Stimulated activated CD4-positive, alpha-beta T cell treated with anti-CD3 and anti-CD28 coated beads, Interleukin-2, amount 100 ng/mL, for 48 hours (primary cell): ENCODE measurements around the gene SMIM1.
A peak's percentile ranks its signal among the peaks of the same experiment; 100 is the strongest.
"Not testable (repeated sequence)": the region's sequence is repeated elsewhere in the genome, so short reads cannot be mapped to it uniquely, and the experiment has no call there.

ENCODE experiments used
- DNase-seq, 2 donors: peaks; one replicate each; pipeline ENCODE4 v3.0.0-alpha.2; 2020

SMIM1 gene

DNA sequence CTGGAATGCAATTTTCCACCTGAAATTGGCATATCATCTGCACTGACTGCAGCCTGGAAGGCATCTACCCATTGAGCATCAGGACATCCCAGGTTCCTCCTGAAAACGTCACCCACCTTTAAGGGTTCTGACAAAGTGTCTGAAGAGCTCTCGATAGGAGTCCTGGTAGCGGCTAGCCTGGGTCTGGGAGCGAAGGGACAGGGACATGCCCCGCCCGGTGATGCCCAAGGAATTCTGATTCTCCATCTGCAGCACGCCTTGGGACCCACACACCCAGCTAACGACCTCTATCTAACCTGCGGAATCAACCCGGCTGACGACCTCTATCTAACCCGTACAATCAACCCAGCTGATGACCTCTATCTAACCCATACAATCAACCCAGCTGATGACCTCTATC is 33.6 kb upstream of the SMIM1 start:
- no peak for DNase-seq

DNA sequence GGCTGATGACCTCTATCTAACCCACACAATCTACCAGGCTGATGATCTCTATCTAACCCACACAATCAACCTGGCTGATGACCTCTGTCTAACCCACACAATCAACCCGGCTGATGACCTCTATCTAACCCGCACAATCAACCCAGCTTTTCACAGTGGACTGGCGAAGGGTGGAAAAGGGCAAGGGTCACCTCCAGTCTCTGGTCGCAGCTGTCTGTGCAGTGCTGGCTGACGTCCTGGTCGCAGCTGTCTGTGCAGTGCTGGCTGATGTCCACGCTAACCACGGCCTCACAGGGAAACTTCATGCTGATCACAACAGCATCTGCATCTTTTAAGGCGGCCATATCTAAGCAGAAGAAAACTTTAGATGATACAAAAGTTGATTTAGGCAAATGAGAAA is 32.5 kb upstream of the SMIM1 start:
- DNase-seq, result no peak

DNA sequence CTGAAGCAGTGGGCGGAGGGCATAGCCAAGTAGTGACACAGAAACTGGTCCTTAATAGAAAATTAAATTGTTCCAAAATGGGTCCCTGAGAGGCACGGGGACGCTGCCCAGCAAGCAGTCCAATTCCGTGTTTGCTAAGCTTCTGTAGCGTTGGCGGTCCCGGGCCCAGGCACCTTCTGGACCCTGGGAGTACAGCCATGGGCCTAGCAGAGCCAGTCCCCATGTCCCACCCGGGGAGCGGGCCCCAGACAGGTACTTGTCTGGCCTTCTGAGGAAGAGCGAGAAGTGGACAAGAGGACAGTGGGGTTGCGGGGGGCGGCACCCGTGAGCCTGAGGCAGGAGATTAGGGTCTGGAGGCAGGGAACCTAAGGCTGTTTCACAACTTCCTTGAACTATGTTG is 31.8 kb upstream of the SMIM1 start:
- no peak for DNase-seq

DNA sequence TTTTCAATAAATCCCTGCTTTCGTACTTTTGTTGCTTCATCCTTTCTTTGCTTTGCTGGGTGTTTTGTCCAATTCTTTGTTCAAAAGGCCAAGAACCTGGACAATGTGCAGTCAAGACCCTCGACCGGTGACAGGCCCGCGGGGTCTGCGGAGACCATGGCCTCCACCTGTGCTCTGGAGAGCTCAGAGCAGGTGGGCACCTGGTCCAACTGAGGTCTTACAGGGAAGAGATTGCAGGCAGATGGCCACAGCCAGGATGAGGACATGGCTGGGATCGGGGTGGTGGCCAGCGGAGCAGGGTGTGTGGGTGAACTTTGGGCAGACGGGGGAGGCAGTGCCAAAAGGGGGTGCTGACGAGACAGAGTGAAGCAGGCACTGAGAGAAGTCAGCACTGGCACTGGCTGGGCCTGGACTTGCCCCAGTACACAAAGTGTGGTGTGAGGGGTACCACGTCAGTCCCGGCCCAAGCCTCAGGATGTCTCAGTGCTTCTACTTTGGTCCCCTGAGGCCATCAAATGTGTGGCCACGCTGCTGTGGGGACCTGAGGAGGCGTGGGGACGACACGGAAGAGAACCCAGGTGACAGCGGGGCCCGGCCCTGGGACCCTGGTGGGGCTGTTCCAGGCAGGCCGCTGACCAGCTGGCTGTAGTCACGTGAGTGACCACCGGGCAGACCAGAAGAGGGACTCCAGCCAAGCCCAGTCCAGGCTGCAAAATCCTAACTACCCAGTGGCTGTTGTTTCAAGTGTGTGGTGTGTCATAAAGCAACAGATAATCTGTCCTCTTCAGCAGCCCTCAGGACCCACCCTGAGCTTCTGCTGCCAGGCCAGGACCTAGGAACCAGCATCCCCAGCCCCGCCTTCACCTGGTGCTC is 30.7 kb upstream of the SMIM1 start:
- no peak for DNase-seq

DNA sequence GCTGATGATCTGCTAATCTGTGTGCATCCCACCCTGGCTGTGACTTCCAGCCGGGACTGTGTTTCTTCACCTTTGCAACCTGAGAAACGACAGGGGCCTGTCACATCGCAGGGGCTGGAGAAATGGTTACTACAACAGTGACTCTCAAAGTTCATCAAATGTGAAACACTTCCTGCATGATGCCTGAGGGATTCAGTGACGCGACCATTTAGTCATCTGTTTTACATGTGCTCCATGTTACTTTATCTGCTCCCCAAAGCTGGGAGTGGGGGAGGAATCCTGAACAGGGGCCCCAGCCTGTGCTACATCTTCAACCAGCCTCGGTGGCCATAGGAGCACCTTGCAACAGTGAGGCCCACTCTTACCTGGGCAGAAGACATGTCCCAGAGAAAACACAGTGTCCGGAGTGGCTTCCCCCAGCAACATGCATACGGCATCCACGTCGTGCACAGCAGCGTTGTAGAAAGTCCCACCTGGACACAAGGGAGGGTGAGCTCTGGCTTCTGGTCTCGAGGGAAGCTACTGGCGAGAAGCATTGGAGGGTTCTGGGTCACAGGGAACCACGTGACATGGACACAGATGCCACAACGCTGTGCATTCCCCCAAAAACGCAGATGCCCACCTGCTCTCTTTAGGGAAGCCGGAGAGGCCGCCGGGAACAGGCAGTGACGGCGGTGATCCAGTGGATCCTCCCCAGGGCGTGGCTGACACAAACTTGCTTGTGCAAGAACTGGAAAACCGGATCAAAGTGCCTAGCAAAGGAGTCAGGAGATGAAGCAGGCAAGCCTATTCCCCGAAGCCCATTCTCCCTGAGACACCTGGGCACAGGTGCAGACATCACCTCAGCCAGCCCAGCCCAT is 29.9 kb upstream of the SMIM1 start:
- no peak for DNase-seq

DNA sequence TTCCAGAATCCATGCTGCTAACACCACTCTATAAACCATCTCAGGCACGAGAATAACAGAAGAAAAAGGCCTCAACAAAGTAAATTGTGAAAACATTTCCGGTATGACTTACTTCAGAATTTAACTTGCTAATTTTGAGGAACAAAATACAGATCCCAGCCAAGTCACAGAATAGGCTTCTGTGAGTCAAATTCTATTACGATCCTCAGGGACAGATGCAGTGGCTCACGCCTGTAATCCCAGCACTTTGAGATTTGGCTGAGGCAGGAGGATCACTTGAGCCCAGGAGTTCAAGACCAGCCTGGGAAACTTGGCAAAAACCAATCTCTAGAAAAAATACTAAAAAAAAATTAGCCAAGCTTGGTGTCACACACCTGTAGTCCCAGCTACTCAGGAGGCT is 29.1 kb upstream of the SMIM1 start:
- no peak for DNase-seq

DNA sequence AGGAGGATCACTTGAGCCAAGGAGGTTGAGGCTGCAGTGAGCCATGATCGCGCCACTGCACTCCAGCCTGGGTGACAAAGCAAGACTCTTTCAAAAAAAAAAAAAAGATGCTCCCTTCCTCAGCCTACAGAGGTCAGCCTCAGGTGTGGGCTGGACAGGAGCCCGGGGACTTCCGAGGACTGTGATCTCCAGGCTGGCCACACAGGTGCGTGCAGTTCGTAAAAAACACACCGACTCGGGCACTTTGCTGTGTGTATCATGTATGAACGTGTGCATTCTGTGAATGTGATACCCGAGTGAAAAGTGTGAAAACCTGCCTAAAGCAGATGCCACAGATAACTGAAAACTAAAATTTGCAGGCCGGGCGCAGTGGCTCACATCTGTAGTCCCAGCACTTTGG is 28.7 kb upstream of the SMIM1 start:
- no peak for DNase-seq

DNA sequence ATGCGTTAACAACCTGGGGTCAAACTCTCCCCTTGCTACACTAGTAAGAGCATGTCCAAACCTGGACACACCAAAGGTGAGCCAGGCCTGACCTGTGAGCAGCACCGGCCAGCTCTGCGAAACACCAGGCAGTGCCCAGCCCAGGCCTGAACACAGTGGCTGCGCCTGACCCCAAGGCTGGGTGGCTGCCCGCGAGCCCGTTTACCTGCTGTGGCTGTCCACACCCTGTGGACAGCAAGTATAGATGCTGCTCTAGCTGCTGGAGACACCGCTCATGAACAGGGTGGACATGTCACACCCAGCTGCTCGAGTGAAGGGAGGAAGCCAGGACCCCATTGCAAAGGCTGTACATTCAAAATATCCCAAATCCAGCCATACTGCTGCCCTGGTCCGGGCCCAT is 27.9 kb upstream of the SMIM1 start:
- no peak for DNase-seq

DNA sequence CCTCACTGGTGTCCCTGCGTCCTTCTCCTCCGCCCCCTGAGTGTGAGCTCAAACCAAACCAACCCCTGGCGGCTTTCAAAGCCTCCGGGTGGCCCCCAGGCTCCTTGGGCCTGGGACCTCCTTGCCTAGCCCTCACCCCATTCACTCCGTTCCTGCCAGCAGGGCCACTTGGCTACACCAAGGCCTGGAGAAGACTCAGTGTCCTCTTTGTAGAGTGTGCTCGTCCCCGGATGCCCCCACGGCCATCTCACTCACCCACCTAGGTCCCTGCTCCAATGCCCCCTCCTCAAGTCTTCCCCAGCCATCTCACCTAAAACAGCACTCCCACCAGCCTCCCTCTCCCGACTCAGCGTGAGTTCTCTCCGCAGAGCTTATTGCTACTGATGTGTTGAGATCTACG is 27.5 kb upstream of the SMIM1 start:
- no peak for DNase-seq

DNA sequence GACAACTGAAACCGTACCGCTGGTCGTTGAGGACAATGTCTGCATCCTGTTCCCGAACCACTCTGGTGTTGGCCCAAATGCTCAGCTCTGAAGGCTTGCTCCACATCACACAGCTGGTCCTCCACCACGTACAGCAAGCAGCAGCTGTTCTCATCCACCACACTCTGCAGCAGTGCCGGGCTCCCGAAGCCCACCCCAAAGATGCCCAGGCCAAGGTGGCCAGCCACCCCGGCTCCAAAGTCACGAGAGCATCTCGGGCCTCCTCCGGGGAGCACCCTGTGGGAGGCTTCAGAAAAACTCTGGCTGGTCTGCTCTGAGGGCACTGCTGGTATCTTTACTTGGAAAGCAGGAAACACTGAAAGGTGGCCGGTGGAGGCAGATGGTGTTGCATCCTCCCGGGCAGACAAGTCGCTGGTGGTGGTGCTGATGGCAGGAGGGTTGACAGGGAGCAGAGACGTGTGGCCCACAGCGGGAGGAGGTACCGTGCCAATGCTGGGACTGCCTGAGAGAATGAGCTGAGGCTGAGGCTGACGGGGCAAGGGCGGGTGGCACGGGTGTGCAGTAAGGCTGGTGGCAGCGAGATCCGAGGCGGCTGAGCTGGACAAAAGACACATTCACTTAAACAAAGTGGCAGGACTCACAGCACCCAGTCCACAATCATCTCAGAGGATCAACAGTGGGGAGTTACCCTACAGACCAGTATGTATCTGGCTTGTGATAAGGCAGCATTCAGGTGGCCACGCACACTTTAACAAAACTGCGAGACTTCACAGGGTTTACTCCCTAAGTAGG is 26.8 kb upstream of the SMIM1 start:
- no peak for DNase-seq

DNA sequence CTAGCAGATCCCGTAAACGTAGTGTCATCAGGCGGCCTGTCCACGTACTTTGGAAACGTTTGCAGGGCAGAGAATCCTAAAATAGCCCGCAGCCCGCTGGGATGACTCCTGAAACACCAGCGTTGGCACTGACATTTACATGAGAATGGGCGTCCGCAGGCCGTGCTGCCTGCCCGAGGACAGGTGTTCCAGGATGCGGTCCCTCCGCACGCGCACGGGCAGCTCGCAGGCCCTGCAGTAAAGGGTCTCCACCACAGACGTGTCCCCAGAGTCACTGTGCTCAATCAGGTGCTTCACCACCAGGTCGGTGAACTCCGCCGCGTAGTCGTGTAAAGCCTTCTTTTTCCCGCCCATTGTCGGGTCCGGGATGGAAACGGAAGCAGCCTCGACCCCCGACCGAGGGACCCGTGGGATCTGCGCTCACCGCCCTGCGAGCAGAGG is 26.1 kb upstream of the SMIM1 start:
- no peak for DNase-seq

DNA sequence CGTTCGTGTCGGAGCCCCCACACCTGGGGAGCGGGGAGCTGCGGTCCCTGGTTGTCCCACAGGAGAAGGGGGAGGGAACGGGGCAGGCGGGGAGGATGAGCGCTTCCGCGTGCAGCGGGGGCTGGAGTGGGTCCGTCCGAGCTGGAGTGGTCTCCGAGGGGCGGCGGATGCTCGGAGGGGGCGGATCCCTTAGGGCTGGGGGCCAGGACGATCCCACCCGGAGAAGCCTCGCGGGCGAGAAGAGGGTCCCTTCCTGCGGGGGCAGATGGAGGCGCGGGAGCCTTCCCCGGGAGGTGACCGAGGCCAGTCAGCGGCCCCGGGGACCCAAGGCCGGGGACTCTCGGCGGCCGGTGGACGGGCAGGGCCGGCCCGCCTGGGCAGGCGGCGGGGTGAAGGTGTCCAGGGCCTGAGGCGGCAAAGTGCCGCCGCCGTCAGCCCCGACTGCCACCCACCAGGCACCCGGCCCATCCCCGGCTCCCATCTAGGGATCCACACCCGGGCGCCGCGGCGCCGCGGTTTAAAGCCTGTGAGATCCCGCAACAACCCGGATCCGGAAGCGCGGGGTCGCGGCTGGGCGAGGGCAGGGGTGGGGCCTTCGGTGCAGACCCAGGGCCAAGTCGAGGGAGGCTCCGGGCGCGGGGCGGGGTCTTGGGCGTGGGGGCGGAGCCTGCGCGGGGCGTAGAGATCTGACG is 25.6 kb upstream of the SMIM1 start:
- peak; percentile 84 to 90 for DNase-seq

DNA sequence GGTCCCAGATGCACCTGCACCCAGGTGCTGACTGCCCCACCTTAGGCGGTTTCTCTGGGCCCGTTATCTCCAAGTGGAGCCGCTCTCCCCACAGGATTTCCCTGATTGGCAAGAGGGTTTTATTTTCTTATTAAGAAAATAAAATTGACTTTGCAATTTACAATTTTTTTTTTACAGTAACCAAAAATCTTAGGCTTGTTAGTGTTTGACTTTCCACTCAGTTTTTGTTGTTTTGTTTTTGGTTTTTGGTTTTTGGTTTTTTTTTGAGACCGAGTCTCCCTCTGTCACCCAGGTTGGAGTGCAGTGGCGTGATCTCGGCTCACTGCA is 25.1 kb upstream of the SMIM1 start:
- no peak for DNase-seq

DNA sequence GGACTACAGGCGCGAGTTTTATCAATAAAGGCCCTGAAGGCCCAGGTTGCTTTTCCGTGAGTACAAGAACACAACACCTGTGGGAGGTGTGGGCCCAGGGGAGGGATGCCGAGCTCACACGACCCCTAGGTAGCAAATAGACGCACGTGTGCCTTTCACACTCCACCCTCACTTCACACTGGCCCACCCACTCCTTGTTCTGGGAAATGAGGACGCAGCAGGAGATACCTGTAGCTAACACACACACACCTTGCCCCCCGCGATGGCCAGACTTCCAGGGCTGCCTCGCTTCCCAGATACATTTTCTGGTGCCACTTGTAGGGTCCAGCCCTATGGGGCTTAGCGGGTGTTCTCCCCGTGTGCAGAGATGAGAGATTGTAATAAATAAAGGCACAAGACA is 24.6 kb upstream of the SMIM1 start:
- DNase-seq, result no peak

DNA sequence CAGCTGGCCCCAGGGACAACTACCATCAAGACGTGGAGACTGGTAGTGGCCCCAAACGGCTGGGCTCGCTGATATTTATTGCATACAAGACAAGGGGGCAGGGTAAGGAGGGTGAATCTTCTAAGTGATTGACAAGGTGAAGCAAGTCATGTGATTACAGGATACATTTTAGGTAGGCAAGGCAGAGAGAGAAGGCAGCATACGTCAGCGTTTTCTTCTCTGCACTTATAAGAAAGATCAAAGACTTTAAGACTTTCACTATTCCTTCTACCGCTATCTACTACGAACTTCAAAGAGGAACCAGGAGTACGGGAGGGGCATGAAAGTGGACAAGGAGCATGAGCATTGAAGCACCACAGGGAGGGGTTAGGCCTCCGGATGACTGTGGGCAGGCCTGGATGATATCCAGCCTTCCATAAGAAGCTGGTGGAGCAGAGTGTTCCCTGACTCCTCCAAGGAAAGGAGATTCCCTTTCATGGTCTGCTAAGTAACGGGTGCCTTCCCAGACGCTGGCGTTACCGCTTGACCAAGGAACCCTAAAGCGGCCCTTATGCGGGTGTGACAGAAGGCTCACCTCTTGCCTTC is 24.1 kb upstream of the SMIM1 start:
- not testable (repeated sequence) for DNase-seq

DNA sequence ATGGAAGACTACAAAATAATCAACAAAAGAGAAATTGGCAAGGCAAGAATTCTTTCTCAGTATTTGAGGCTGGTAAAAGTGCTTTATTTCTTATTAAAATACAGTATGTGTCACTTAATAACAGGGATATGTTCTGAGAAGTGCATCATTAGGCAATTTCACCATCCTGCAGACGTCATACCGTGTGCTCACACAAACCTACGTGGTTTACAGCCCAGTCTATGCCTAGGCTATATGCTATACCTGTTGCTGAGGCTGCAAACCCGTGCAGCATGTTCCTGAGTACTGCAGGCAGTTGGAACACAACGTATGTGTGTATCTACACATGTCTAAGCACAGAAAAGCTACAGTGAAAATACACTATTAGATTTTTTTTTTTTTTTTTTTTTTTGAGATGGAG is 23.0 kb upstream of the SMIM1 start:
- no peak for DNase-seq

DNA sequence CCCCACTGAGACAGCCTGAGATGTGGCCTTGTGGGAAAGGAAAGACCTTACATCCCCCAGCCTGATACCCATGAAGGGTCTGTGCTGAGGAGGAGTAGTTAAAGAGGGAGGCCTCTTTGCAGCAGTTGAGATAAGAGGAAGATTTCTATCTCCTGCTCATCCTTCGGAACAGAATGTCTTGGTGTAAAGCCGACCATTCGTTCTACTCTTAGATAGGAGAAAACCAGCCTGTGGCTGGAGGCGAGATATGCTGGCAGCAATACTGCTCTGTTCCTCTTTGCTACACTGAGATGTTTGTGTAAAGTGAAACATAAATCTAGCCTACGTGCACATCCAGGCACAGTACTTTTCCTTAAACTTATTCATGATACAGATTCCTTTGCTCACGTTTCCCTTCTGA is 21.8 kb upstream of the SMIM1 start:
- DNase-seq, result no peak

DNA sequence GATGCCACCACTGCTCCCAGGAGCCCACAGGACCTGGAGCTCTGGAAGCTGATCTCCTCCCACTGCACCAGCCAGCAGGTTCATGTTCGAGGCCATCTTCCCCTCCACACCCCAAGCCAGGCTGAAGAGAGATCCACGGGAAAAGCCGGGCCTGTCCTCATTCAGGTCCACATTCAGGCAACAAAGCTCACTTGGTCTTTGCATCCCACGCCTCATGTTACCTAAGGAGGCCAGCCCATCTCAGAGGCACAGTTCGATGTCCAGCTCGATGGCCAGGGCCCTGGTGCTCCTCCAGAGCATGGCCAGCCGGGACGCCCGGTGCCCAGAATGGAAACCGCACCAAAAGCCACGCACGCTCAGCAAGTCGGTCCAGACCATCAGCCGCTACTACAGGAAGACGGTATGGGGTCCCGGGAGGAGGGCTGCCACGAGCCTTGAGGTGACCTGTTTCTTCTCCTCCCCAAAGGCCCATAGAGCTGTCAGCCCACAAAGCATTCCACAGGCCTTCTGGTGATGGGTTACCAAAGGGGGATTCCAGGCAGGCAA is 20.1 kb upstream of the SMIM1 start, which contains the start of gene CCDC27:
Gene CCDC27 (plus strand): TSS at position 51 of the 546 bp plus-strand sequence. CDS start 32 bp downstream, at position 83.
- DNase-seq, result no peak

DNA sequence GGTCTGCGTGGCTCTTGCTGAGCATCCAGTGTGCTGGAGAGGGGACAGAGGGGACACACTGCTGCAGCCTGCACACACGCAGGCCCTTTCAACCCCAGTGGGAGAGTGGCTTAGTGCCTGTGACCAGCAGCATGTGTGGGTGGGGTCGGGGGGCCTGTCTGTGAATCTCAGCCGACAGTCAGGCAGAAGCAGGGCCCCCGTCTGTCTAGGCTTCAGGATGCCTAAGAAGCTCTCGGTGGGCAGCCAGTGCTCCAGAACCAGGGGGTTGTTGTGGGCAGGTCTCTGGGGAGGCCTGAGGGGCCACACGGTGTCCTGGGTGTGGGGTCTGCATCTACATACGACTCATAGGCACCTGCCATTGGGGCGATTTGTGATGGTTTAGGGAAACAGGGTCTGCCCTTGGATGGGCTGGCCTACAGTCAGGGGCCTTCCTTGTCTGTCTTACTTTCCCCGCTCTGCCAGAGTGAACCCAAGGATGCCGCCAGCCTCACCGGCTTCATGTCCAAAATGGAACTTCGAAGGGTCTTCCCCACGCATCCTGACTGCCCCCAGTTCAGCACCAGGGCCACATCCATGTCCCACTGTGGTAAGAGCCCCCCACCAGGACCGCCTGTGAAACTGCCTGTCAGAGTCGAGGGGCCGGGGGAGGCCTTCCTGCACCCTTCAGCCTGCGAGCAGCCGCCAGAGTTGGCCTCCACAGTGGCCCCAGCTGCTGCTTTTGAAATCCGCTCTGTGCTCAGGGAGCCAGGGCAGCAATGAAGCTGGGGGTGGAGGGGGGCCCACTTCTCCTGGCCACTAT is 18.7 kb upstream of the SMIM1 start:
- DNase-seq, result no peak

DNA sequence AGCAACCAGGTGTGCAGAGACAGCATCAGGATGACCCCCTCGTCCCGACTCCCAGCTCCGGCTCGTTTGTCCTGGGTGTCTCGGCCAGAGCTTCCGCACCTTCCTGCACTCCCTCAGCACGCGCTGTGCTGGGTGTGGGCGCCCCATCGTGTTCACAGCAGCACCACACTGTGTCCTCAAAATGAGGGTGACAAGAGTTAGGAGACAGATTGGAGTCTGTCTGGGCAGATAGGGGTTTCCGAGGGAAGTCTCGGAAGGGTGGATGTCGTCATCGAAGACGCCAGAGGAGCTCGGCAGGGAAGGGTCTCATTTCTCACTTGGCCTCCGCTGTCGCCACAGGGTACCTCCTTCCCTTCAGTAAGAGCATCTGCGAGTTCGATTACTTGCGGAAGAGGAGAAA is 16.2 kb upstream of the SMIM1 start:
- DNase-seq, result no peak

DNA sequence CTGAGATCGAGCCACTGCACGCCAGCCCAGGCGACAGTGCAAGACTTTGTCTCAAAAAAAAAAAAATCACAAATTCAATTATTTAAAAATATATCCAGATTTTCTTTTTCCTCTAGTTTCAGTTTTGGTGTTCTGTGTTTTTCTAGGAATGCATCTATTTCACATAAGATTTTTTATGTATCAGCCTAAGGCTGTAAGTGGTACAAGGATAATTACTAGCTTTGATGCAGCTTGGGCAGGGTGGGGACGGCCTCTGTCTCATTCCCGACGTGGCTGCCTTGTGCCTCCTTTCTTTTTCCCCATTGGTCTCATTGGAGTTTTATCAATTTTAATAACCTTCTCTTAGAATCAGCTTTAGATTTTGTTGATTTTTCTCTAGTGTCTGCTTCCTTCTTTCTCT is 13.4 kb upstream of the SMIM1 start:
- no peak for DNase-seq
